GM06990 (cell line): ENCODE measurements around the gene SURF6.
"Not testable (repeated sequence)": the region's sequence is repeated elsewhere in the genome, so short reads cannot be mapped to it uniquely, and the experiment has no call there.

Experiments used
- DNase-seq: peaks from one replicate; pipeline ENCODE4 v3.0.0-alpha.2; 2011; ENCODE audit not compliant: insufficient read length; ENCODE audit errors: extremely low read depth
- H3K27me3 ChIP-seq: replicated peaks from 2 replicates; pipeline ENCODE4 v1.6.0; 2011; ENCODE audit warnings: low read length; ENCODE audit not compliant: control insufficient read depth, insufficient read depth
- H3K36me3 ChIP-seq: 2 replicates; pipeline ENCODE4 v1.5.1; 2011; ENCODE audit warnings: low read length; ENCODE audit not compliant: control insufficient read depth, insufficient read depth
- H3K4me3 ChIP-seq: replicated peaks from 2 replicates; pipeline ENCODE4 v1.5.1; 2011; ENCODE audit warnings: low read depth, mild to moderate bottlenecking, control low read depth, low read length
- CTCF ChIP-seq: IDR thresholded peaks from 2 replicates; pipeline ENCODE4 v1.5.1; 2011; ENCODE audit warnings: low read length, control low read depth, mild to moderate bottlenecking, inconsistent platforms; ENCODE audit not compliant: insufficient read depth, poor library complexity, severe bottlenecking

Gene SURF6

GRCh38 chr9:133339641-133340040, 3.7 kb upstream of the SURF6 start:
- no peak for DNase-seq
- H3K27me3 ChIP-seq = no peaks in the 10 kb centered on the region
- H3K4me3 ChIP-seq = no peak overlapping the region
- H3K36me3 ChIP-seq = peaks cover 45% of the 10 kb centered on the region
- no peak for TF ChIP-seq CTCF

GRCh38 chr9:133334888-133335287, 1.1 kb downstream of the SURF6 start:
- DNase-seq, H3K27me3 ChIP-seq: not testable (repeated sequence)
- H3K4me3 ChIP-seq = peak overlapping the region; percentile 86
- peaks cover 36% of the 10 kb centered on the region for H3K36me3 ChIP-seq

- TF ChIP-seq CTCF = no peak
- Histone ChIP-seq H3K4me3 (no peak overlapping the region), H3K36me3 (peaks cover 30% of the 10 kb centered on the region), H3K27me3 (no peaks in the 10 kb centered on the region)
- no peak for DNase-seq
Measured at GRCh38 chr9:133334161-133334560, 1.8 kb downstream of the SURF6 start.

GRCh38 chr9:133333566-133333965, 2.4 kb downstream of the SURF6 start:
- Histone ChIP-seq H3K4me3 (no peak overlapping the region), H3K36me3 (peaks cover 28% of the 10 kb centered on the region), H3K27me3 (no peaks in the 10 kb centered on the region)
- TF ChIP-seq CTCF = no peak
- DNase-seq = no peak

GRCh38 chr9:133333011-133333410, 3.0 kb downstream of the SURF6 start:
- Histone ChIP-seq H3K4me3 (no peak overlapping the region), H3K36me3 (peaks cover 28% of the 10 kb centered on the region), H3K27me3 (no peaks in the 10 kb centered on the region)
- DNase-seq = no peak
- no peak for TF ChIP-seq CTCF

- Histone ChIP-seq H3K36me3 (peaks cover 28% of the 10 kb centered on the region), H3K4me3 (no peak overlapping the region), H3K27me3 (no peaks in the 10 kb centered on the region)
- TF ChIP-seq CTCF = no peak
- no peak for DNase-seq
Measured at GRCh38 chr9:133332381-133332730, 3.6 kb downstream of the SURF6 start.
